Bronchial epithelial cell (primary cell): ENCODE results near the gene BORCS5. TPM values are rescaled to one million over a fixed set of nuclear protein-coding genes. Genes with fewer than 3 reads are reported as not detected.
"Not testable (repeated sequence)": the region's sequence is repeated elsewhere in the genome, so short reads cannot be mapped to it uniquely, and the experiment has no call there.

ENCODE experiments used
- DNase-seq: peaks from one replicate; pipeline ENCODE4 v3.0.0-alpha.2; 2010; ENCODE audit warnings: low read depth
- FAIRE-seq: peaks from 2 replicates; lab custom pipeline; 2011; peaks lifted over from hg19 to GRCh38; lab: Jason Lieb, UNC
- H3K27me3 ChIP-seq: 2 replicates; pipeline ENCODE4 v1.5.1; 2011; ENCODE audit warnings: low read length; ENCODE audit not compliant: control insufficient read depth, insufficient read depth
- H3K36me3 ChIP-seq: 2 replicates; pipeline ENCODE4 v1.5.1; 2011; ENCODE audit warnings: low read length; ENCODE audit not compliant: control insufficient read depth, insufficient read depth
- H3K4me3 ChIP-seq: 2 replicates; pipeline ENCODE4 v1.5.1; 2011; ENCODE audit warnings: mild to moderate bottlenecking, low read depth, low read length, control low read depth
- total RNA-seq: library from RNA; depleted of rRNA; stranded (reverse); fragments of >200 nt; gene quantifications from 2 replicates; pipeline ENCODE4 v1.2.1, GENCODE V29; 2014
- TF ChIP-seq, protein P1 (sequence below): IDR thresholded peaks from 2 replicates; pipeline ENCODE4 v1.5.1; 2011; ENCODE audit warnings: mild to moderate bottlenecking, moderate library complexity, low read length, control low read depth, inconsistent platforms; ENCODE audit not compliant: insufficient read depth, severe bottlenecking

The BORCS5 gene
- 6.7 and 7.9 TPM in 2 replicates for total RNA-seq

DNA sequence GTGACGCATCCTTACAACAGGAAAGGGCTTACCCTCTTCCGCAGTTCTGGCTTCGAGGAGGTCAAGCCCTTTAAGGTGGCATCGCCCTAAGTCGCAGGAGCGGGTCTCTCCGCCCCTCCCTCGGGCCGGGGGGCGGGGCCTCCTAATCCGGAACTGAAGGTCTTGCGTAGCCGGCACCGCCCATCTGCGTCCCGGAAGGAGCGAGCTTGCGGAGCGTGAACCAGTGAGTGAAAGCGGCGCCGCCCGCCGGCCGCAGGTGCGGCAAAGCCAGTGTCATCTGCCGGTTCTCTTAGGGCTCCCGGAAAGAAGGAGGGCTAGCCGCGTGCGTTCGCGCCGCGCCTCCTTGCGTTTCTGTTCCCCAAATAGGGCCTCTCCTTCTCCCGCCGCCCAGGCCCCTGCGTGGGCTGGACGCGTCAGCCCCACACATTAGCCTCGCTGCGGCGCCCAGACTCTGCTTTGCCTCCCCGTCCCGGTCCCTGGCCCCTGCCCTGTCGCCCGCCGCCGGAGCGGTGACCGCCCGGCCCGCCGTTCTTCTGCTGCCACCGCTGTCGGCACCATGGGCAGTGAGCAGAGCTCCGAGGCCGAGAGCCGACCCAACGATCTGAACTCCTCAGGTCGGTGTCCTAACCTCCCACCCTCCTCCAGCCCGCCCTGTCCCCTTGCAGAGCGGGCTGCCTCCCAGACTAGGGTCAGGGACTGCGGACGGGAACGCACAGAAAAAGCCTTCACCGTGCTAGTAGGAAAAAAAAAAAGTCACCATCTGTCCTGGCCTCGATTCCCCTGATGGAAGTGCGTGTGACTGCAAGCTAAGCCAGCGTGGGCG, at the start of gene BORCS5:
Gene BORCS5, plus strand, starts transcription at position 183 of the 823 bp plus-strand sequence. Its CDS starts 374 bp downstream, at position 557.
- FAIRE-seq (no peak), DNase-seq (peak; percentile 91)
- TF ChIP-seq, protein P1, sequence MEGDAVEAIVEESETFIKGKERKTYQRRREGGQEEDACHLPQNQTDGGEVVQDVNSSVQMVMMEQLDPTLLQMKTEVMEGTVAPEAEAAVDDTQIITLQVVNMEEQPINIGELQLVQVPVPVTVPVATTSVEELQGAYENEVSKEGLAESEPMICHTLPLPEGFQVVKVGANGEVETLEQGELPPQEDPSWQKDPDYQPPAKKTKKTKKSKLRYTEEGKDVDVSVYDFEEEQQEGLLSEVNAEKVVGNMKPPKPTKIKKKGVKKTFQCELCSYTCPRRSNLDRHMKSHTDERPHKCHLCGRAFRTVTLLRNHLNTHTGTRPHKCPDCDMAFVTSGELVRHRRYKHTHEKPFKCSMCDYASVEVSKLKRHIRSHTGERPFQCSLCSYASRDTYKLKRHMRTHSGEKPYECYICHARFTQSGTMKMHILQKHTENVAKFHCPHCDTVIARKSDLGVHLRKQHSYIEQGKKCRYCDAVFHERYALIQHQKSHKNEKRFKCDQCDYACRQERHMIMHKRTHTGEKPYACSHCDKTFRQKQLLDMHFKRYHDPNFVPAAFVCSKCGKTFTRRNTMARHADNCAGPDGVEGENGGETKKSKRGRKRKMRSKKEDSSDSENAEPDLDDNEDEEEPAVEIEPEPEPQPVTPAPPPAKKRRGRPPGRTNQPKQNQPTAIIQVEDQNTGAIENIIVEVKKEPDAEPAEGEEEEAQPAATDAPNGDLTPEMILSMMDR, result peak; percentile 29
- no peaks in the 10 kb centered on the region for H3K27me3 ChIP-seq
- H3K4me3 ChIP-seq, result peak within 1 kb of the TSS; percentile 55
- H3K36me3 ChIP-seq, result no peaks in the 10 kb centered on the region

DNA sequence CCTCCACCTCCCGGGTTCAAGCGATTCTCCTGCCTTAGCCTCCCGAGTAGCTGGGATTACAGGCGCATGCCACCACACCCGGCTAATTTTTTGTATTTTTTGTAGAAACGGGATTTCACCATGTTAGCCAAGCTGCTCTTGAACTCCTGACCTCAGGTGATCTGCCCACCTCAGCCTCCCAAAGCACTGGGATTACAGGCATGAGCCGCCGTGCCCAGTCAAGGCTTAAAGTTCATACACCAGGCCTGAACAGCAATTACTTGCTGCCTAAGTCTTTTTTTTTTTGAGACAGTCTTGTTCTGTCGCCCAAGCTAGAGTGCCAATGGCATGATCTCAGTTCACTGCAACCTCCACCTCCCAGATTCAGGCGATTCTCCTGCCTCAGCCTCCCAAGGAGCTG, 46.2 kb upstream of the BORCS5 start:
- DNase-seq, H3K4me3 ChIP-seq, FAIRE-seq: not testable (repeated sequence)

DNA sequence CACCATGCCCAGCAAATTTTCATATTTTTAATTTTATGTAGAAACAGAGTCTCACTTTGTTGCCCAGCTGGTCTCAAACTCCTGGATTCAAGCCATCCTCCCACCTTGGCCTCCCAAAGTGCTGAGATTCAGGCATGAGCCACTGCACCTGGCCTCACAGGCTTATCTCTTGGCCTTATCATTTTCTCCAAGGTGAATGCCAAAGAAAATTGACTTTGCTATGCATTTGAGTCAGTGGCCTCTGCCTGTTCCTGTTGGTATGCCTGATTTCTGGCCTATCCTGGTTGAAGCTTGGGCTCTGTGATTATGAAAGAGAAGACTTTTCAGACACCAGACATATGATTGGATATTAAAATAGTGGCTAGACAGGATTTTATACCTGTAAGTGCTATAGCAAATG, 41.0 kb upstream of the BORCS5 start:
- Histone ChIP-seq H3K36me3 (no peaks in the 10 kb centered on the region), H3K4me3 (no peak overlapping the region), H3K27me3 (no peaks in the 10 kb centered on the region)
- no peak for DNase-seq
- TF ChIP-seq, protein P1, result no peak
- no peak for FAIRE-seq

More for the DNA sequence above, 46.2 kb upstream of the BORCS5 start:
- not testable (repeated sequence) for H3K36me3 ChIP-seq, H3K27me3 ChIP-seq

DNA sequence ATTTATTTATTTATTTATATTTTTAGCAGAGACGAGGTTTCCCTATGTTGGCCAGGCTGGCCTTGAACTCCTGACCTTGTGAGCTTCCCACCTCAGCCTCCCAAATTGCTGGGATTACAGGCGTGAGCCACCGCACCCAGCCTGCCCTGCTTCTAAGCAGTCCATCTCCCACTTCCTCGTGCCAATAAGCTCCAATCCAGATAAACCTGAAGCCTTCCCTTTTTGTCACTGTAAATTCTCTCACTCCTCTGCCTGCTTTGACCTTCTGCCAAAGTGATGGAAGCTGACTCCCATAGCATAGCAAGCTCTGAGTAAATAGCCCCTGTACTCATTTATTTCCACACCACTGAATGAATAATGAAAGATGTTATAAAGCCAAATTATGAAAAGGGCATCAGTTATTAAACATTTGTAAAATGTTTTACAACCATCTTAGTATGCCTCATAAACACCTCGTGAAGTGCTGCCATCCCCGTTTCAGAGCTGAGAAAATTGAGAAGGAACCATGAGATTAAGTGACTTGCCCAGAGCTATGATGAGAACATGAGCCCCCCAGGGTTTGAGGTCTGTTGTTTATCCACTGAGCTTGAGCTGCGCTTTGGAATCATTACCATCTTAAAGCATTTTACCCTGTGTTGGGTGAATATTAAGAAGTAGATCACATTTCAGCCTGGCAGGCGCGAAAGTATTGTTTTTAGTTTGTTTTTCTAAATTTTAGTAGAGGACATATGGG, 37.3 kb upstream of the BORCS5 start:
- TF ChIP-seq, protein P1, result no peak
- Histone ChIP-seq H3K27me3 (no peaks in the 10 kb centered on the region), H3K4me3 (no peak overlapping the region), H3K36me3 (no peaks in the 10 kb centered on the region)
- FAIRE-seq, result no peak
- DNase-seq, result no peak

DNA sequence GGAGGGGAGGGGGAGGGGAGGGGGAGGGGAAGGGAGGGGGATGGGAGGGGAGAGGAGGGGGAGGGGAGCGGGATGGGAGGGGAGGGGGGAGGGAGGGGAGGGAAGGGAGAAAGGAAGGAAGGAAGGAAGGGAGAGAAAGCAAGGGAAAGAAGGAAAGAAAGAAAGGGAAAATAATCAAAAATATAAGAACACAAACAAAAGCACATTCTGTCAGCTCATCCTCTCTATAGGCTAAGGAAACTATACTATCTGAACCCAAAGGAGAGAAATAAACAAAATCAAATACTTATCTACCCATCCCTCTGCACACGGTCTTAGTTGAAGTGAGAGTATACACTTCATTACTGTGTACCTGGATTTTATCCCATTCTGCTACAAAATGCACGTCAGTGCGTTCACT, 33.8 kb upstream of the BORCS5 start:
- Histone ChIP-seq H3K4me3 (no peak overlapping the region), H3K27me3 (no peaks in the 10 kb centered on the region), H3K36me3 (no peaks in the 10 kb centered on the region)
- DNase-seq (no peak), FAIRE-seq (no peak)
- TF ChIP-seq, protein P1, result no peak

DNA sequence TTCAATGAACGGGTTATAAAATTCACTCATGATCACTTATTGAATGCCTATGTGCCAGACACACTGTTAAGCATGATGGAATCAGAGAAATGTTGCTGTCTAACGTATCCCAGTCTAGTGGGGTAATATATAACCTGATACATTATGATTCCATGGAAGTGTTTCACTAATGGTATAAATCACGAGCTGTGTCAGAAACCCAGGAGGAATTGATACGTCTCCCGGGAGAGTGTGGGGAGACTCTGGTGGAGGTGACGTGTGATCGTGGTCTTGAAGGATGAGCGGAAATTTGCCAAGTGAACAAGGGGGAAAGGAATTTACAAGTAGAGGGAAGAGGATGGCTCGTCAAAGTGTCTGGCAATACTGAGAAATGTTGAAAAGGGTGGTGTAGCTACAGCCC, 33.3 kb upstream of the BORCS5 start:
- FAIRE-seq (no peak), DNase-seq (no peak)

More for the DNA sequence above, 33.3 kb upstream of the BORCS5 start:
- TF ChIP-seq, protein P1, result no peak
- Histone ChIP-seq H3K4me3 (no peak overlapping the region), H3K27me3 (no peaks in the 10 kb centered on the region), H3K36me3 (no peaks in the 10 kb centered on the region)
